ENCODE results near the gene TTC34. TPM values are rescaled to one million over a fixed set of nuclear protein-coding genes. Genes with fewer than 3 reads are reported as not detected.

The TTC34 gene
- total RNA-seq, 1 experiment from 2014 or later = 0.03 TPM

DNA sequence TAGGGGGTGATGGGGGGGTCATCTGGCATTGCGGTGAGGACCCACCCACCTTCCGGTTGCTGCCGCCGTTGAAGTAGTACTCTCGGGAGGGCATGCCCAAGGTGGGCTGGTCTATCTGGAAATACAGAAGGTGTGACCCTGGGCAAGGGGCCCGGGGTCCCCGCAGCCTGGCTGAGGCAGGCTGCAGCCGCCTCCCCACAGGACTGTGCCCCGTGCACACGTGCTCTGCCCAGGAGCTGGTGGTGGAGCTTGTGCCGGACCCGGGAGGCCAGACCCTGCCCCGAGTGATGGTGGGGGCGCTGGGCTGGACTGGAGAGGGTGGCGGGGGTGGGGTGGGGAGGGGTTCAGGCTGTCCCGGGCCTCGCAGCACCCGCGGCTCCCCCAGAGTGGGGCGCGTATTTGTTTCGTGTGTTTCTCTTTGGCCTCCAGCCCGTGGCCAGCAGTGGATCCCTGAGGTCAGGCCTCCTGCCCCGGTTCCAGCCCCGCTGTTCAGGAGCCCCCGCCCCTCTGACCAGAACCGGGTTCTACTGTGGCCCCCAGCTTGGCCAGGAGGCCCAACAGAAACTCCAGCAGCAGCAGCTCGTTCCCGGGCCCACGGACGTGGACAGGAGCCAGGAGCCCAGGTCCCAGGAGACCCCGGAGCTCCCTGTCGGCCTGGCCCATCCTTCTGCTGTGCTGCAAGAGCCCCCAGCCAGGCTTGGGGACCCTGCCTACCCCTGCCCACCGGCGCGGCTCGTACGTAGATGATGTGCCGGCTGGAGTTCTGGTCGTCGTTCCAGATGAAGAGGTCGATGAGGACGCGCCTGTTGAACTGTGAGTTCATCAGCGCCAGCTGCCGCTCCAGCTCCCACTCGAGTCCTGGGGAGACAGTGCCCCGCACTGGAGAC lies 195.7 kb downstream of the TTC34 start:
- no peak overlapping the region for H3K27ac ChIP-seq
- H3K27me3 ChIP-seq (replicated peaks) = peaks cover 19% of the 10 kb centered on the region; the same call in 1 of the 2 replicates
- H3K9me3 ChIP-seq (replicated peaks) = no peaks in the 10 kb centered on the region
- no peaks in the 10 kb centered on the region for H3K36me3 ChIP-seq
- no peak for DNase-seq (ENCODE audit: low read depth in 1 of 2, low spot score in 2 of 2)
- no peaks in the 10 kb centered on the region for H3K4me1 ChIP-seq (replicated peaks)
- H3K4me3 ChIP-seq = no peak overlapping the region

DNA sequence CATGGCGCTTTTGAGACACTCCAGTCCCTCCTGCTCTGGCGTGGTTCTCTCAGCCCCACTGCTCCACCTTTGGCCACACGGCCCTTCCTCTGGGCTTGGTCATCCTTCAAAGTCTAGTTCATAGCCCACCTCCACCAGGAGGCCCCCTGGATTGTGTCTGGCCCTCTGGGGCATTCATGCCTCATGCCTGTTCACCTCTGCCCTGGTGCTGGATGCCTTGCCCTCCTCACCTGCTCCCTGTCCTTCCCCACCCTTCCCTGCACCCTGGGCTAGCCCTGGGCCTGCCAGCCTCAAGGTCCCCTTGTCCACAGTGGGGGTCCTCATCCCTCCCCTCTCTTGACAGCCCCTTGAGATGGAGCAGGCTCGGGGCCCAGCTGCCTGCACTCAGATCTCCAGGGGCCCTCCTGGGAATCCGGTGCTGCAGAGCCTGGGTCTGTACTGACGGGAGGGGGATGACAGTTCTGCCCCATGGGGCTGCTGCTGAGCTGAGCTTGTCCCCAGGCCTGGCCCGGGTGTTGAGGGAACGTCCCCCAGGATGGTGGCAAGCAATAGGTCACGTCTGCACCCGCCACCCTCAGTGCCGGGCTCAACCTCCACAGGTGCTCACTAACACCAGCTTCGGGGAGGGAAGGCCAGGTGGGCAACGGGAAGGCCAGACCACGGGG lies 196.5 kb downstream of the TTC34 start:
- Histone ChIP-seq H3K9me3 (replicated peaks) (no peaks in the 10 kb centered on the region), H3K36me3 (no peaks in the 10 kb centered on the region), H3K27ac (no peak overlapping the region), H3K27me3 (replicated peaks) (peaks cover 16% of the 10 kb centered on the region; the same call in 1 of the 2 replicates), H3K4me1 (replicated peaks) (no peaks in the 10 kb centered on the region), H3K4me3 (no peak overlapping the region)
- DNase-seq (ENCODE audit: low read depth in 1 of 2, low spot score in 2 of 2) = no peak

DNA sequence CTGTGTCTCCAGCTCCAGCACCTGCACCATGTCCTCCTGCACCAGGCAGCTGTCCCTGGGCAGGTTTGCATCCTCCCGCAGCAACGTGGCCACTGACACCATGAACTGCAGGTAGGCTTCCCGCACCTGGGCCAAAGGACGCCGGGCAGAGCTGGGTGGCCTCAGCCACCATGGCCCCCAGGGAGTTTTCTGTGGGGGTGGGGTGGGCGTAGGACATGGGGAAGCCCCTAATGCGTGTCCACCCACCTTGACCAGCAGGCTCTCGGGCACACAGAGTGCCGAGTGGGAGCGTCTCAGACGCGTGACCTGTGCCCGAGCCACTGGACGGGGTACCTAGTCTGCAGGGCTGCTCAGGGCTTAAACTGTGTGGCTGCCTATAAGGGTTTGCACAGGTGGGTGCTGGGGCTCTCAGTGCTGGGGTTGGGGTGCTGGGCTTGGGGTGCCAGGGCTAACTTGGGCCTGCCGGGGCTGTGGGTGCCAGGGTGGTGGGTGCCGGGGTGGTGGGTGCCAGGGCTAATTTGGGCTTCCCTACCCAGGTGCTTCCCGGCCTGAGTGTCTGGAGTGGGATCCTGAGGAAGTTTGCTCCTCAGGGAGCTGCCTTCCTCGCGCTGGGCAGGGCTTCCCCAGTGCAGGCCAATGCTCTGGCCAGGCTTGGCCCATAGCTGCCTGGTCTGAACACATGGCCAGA lies 197.2 kb downstream of the TTC34 start:
- DNase-seq (ENCODE audit: low read depth in 1 of 2, low spot score in 2 of 2) = no peak
- H3K4me3 ChIP-seq = no peak overlapping the region
- peaks cover 18% of the 10 kb centered on the region for H3K27me3 ChIP-seq (replicated peaks)
- H3K4me1 ChIP-seq (replicated peaks) = no peaks in the 10 kb centered on the region
- no peak overlapping the region for H3K27ac ChIP-seq
- H3K36me3 ChIP-seq = no peaks in the 10 kb centered on the region
- H3K9me3 ChIP-seq (replicated peaks) = no peaks in the 10 kb centered on the region

DNA sequence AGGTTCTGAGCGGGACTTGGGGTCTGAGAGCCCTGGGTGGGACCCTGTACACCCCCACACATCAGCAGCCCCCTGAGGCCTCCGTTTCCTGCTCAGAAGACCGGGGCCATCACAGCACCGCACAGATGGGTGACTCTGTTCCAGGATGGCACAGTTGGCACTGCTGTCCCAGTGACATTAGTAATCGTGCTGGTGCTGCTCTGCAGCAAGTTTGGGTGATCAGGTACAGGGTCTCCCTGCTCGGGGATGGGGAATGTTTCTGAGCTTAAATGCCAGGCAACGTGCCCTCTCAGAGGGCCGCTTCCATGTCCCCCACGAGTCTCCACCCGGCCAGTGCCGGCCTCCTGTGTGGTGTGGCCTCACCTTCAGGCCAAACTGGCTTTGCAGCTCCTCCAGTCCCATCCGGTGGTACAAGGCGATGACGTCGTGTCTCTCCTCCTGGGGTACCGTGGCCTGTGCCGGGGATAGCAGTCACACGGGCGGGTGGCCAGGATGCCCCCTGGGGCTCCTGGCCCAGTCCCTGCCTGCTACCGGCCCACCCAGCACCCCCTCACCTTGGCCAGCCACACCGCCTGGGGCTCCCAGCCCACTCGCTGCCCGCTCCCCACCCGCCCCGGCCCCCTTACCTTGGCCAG lies 197.9 kb downstream of the TTC34 start:
- Histone ChIP-seq H3K4me1 (replicated peaks) (no peaks in the 10 kb centered on the region), H3K27ac (no peak overlapping the region), H3K4me3 (no peak overlapping the region), H3K27me3 (replicated peaks) (peaks cover 25% of the 10 kb centered on the region), H3K36me3 (no peaks in the 10 kb centered on the region), H3K9me3 (replicated peaks) (no peaks in the 10 kb centered on the region)
- DNase-seq (ENCODE audit: low read depth in 1 of 2, low spot score in 2 of 2) = no peak

DNA sequence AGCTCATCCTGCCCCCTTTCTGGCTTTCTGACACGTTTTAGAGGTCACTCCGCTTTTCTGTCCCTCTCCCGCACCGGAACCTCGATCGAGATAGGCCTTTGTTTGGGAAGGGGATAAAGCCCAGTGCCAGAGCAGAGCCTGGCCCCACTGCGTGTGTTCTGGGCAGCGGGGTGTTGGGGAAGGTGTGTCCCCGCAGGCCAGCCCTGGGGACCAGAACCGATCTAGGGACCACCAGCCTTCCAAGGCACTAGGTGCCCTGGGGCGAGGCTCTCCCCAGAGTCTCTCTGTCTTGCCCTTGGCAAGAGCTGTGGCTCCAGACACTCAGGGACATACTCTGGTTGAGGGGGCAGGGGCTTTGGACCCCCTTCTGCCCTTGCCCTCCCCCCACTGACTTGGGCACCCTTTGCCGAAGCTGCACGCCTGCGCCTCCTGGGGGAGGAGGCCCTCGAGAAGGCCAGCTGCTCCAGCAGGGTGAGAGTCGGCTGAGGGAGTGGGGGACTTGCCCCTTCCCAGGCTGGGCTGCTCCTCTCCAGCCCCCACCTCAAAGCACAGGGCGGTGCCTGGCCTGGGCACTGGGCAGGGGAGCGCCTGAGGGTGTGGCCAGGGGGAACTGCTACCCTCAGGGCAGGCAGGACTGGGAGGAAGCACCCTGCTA lies 198.5 kb downstream of the TTC34 start:
- Histone ChIP-seq H3K4me1 (replicated peaks) (no peaks in the 10 kb centered on the region), H3K4me3 (no peak overlapping the region), H3K27ac (no peak overlapping the region), H3K9me3 (replicated peaks) (no peaks in the 10 kb centered on the region), H3K27me3 (replicated peaks) (peaks cover 25% of the 10 kb centered on the region), H3K36me3 (no peaks in the 10 kb centered on the region)
- no peak for DNase-seq (ENCODE audit: low read depth in 1 of 2, low spot score in 2 of 2)

DNA sequence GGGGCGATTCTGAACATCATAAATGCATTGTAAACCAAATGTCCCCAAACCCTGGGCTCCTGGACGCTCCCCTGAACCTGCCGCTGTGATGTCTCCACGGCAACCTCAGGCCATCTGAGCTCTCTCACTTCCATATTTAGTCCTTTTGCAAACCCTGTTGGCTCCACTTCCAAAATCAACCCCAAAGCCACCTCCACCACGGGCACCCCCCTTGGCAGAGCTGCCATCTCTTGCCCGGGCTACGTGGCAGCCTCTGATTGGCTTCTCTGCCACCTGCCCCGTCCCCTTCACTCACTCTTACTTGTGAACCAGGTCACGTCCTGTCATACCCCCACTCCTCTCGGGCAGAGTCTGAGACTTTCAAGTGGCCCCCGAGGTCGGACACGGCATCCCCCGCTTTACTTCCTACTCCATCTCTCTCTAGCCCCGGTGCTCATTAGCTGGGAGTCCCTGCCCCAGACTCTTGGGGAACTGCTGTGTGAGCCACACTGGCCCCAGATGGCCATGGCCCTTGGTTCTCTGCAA lies 199.1 kb downstream of the TTC34 start:
- no peak overlapping the region for H3K4me3 ChIP-seq
- H3K27ac ChIP-seq = no peak overlapping the region
- H3K36me3 ChIP-seq = no peaks in the 10 kb centered on the region
- no peak for DNase-seq (ENCODE audit: low read depth in 1 of 2, low spot score in 2 of 2)
- no peaks in the 10 kb centered on the region for H3K9me3 ChIP-seq (replicated peaks)
- peaks cover 25% of the 10 kb centered on the region for H3K27me3 ChIP-seq (replicated peaks)
- no peaks in the 10 kb centered on the region for H3K4me1 ChIP-seq (replicated peaks)

DNA sequence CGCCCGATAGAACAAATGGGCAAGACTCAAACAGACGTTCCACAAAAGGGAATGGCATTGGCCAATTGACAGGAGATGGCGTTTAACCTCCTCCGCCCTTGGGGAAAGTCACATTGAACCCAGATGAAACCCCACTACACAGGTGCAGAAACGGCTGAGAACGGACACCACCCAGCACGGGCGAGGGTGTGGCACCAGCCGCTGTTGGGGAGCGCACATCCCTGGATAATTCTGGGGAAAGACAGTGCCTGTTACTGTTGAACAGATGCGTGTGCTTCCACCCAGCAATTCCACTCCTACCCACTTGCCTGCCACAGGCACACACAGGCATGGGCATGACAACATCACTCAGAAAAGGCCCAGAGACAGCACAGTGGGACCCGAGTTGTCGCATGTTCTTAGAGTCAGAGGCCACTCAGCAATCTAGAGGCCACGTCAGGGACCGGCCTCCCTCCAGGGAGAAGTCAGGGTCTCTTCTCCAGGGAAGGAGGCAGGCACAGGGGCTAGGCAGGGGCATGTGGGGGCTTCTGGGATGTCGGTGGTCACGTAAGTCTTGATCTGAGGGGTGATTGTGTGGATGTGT lies 199.7 kb downstream of the TTC34 start:
- no peaks in the 10 kb centered on the region for H3K4me1 ChIP-seq (replicated peaks)
- no peaks in the 10 kb centered on the region for H3K36me3 ChIP-seq
- peaks cover 25% of the 10 kb centered on the region for H3K27me3 ChIP-seq (replicated peaks)
- no peak for DNase-seq (ENCODE audit: low read depth in 1 of 2, low spot score in 2 of 2)
- H3K27ac ChIP-seq = no peak overlapping the region
- H3K4me3 ChIP-seq = no peak overlapping the region
- no peaks in the 10 kb centered on the region for H3K9me3 ChIP-seq (replicated peaks)

DNA sequence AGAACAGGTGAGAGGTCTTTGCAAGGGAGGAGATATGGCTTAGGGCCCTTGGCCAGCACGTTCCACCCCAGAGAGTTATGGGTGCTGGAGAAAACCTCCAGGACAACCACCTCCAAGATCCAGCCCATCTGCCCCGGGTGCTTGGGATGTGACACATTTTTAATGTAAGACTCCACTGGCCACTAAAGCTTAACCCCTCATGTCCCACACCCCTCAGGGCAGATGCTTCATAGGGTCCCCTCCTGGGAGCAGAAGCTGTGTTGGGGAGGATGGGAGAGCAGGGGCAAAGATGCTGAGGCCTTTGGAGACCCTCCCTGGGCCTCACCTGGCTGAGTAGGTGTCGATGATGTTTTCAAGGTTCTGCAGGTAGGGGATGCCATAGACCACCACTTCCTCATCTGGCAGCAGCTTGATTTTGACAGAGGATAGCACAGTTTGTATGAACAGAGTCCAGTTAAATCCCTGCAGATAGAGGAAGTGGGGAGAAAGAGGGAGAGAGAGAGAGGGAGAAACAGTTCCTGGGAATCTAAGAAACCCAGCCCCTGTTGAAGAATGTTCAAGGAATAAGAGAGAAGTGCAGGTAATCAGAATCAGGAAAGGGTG lies 203.1 kb downstream of the TTC34 start:
- no peak for DNase-seq (ENCODE audit: low read depth in 1 of 2, low spot score in 2 of 2)
- no peak overlapping the region for H3K27ac ChIP-seq
- H3K4me3 ChIP-seq = no peak overlapping the region
- no peaks in the 10 kb centered on the region for H3K9me3 ChIP-seq (replicated peaks)
- peaks cover 20% of the 10 kb centered on the region for H3K27me3 ChIP-seq (replicated peaks)
- no peaks in the 10 kb centered on the region for H3K4me1 ChIP-seq (replicated peaks)
- H3K36me3 ChIP-seq = no peaks in the 10 kb centered on the region

DNA sequence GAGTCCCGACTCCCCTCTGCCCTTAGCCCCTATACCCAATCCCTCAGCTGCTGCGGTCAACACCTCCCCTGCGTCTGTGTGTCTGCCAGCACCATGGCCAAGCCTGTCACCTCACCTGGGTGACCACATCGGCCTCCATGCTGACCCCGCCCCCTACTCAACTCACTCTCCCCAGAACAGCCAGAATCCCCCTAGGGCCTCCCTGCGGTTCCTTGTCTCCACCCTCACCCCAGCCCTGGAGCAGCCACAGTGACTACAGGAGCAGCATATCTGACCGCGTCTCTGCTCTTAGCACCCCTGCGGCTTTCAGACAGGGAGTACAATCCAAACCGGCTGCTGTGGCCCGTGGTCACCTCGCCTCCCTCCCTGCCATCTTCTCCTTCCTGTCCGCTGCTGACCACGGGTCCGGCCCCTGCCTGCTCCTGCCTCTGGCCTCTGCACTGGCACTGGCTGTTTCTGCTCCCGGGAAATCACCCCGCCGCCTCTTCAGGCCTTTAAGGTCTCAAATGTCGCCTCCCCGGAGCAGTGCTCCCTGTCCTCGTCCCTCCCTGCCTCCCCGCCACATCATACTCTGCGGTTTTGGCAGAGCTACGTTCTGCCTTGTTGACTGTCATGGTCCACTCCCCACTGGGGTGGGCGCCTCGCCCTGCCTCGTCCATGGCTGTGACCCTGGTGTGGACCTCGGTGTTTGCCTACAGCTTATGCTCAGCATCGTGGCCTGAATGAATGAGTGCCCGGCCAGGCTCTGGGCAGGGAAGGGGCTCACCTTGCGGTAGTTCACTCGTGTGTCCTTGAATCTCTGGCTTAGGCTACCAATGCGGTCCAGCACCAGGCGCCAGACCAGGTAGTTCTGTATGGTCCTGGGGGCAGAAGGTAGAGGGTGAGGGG lies 203.8 kb downstream of the TTC34 start:
- peaks cover 20% of the 10 kb centered on the region for H3K27me3 ChIP-seq (replicated peaks)
- H3K36me3 ChIP-seq = no peaks in the 10 kb centered on the region
- H3K9me3 ChIP-seq (replicated peaks) = no peaks in the 10 kb centered on the region
- no peak overlapping the region for H3K27ac ChIP-seq
- no peak for DNase-seq (ENCODE audit: low read depth in 1 of 2, low spot score in 2 of 2)
- no peaks in the 10 kb centered on the region for H3K4me1 ChIP-seq (replicated peaks)
- H3K4me3 ChIP-seq = no peak overlapping the region

DNA sequence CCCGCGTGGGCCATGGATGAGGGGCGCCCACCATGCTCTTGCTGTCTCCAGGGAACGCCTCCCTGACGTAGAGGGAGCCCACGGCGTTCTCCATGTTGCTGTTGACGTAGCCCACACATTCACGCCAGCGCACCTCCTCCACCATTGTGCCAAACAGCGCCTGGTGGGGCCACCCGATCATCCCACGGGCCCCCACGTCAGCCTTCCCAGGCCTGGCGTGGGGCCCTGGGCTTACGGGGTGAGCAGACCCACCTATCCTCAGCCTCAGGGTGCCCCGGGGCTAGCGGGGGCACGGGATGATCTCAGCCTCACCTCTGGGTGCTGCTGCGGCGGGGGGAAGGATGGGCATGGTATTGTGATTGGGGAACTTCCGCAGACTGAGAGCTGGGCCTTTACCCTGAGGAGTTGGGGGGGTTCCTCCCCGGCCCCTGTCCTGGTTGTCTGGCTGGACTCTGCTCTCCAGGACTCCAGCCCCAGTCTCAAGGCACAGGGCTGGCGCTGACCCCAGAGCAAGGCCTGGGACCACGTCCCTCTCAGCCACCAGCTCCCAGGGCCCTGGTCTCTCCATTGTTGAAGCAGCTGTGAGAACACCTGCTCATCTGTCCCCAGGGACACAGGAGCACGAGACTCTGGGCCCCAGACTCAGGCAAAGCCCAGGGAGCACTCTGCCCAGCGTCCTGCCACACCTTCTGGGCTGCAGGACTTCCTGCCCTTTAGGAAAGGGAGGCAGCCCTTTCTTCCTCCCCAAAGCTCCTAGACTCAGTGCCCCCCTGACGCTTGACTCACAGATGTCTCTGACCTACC lies 204.8 kb downstream of the TTC34 start:
- DNase-seq (ENCODE audit: low read depth in 1 of 2, low spot score in 2 of 2) = no peak
- H3K9me3 ChIP-seq (replicated peaks) = no peaks in the 10 kb centered on the region
- H3K27me3 ChIP-seq (replicated peaks) = peaks cover 20% of the 10 kb centered on the region
- no peak overlapping the region for H3K27ac ChIP-seq
- no peaks in the 10 kb centered on the region for H3K36me3 ChIP-seq
- no peaks in the 10 kb centered on the region for H3K4me1 ChIP-seq (replicated peaks)
- H3K4me3 ChIP-seq = no peak overlapping the region

DNA sequence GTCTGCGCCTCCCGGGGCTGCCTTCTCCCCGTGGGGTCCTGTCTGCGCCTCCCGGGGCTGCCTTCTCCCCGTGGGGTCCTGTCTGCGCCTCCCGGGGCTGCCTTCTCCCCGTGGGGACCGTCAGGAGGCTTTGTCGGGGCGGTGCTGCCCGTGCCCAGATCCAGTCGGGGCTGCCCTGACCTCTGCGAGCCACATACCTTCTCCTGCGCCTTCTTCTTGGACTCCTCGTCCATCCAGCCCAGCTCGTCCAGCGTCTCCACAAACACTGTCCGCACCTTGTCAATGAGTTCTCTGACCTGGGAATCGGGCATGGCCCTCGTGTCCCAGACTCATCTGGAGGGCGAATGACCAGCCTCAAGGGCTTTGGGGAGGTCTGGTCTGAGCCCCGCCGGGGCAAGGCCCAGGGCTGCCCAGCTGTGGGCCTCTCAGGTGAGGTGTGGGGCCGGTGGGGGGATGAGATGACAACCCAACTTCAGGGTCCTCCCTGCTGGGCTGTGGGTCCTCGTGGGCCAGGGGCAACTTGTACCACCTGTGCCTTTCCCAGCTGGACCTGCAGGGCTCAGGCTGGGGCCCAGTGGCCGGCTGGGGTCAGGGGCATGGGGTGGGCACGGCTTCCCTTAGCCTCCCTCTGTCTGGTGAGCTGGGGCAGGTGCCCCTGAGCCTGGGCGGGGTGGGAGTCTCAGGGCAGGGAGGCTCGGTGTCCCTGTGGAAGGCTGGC lies 205.5 kb downstream of the TTC34 start:
- Histone ChIP-seq H3K9me3 (replicated peaks) (no peaks in the 10 kb centered on the region), H3K4me3 (no peak overlapping the region)

More for the DNA sequence above, 205.5 kb downstream of the TTC34 start:
- DNase-seq (ENCODE audit: low read depth in 1 of 2, low spot score in 2 of 2) = no peak
- H3K4me1 ChIP-seq (replicated peaks) = no peaks in the 10 kb centered on the region
- no peaks in the 10 kb centered on the region for H3K36me3 ChIP-seq
- H3K27ac ChIP-seq = no peak overlapping the region
- H3K27me3 ChIP-seq (replicated peaks) = peaks cover 14% of the 10 kb centered on the region

All from SJSA1 (cell line).